Fibroblast of mammary gland (primary cell): ENCODE data around the gene TSNAXIP1.

Source experiments
- DNase-seq: peaks from one replicate; pipeline ENCODE4 v3.0.0-alpha.2; 2010; ENCODE audit warnings: low read depth
- H3K4me3 ChIP-seq: 2 replicates; pipeline ENCODE4 v1.5.1; 2011; ENCODE audit warnings: low read depth, mild to moderate bottlenecking, low read length, moderate library complexity; ENCODE audit not compliant: control insufficient read depth
- TF ChIP-seq, protein P1 (sequence below): conservative IDR thresholded peaks from 2 replicates; pipeline ENCODE4 v1.5.1; 2011; ENCODE audit warnings: low read depth, low read length, inconsistent platforms; ENCODE audit not compliant: control insufficient read depth, insufficient read depth

TSNAXIP1 gene

DNA sequence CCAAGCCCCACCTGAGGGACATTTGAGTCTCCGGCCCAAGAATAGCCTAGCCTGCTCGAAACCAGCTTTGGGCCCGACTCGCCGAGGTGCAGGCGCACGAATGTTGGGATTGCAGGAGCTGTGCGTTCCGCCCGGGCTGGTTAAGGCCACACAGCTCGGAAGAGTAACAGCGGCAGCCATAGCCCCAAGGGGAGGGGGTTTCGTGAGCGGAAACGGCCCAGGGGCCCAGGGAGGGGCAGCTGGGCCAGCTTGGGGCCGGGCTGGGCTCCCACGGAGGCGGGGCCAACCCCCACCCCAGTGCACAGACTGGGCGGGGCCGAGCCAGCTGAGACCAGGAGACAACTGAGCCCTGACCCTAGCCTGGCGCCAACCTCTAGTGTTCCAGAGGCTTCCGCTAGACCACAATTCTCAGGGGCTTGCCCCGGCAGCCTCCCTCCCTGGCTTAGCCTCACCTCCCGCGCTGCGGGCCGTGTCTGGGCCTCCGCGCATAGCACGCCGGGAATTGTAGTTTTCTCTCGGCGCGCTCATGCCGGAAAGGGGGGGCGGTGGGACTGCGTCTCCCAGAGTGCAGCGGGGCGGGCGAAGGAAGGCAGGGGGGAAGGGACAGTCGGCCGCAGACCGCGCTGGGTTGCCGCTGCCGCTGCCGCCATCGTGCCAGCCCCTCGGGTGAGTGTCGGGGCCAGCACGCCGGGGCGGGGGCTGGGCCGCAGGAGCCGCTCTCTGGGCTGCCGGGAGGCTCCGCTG, 39.8 kb downstream of the TSNAXIP1 start, which contains the start of gene NUTF2:
Gene NUTF2, plus strand, starts transcription at position 614 of the 744 bp plus-strand sequence. CDS start 18,198 bp downstream, outside the sequence.
- TF ChIP-seq, protein P1, sequence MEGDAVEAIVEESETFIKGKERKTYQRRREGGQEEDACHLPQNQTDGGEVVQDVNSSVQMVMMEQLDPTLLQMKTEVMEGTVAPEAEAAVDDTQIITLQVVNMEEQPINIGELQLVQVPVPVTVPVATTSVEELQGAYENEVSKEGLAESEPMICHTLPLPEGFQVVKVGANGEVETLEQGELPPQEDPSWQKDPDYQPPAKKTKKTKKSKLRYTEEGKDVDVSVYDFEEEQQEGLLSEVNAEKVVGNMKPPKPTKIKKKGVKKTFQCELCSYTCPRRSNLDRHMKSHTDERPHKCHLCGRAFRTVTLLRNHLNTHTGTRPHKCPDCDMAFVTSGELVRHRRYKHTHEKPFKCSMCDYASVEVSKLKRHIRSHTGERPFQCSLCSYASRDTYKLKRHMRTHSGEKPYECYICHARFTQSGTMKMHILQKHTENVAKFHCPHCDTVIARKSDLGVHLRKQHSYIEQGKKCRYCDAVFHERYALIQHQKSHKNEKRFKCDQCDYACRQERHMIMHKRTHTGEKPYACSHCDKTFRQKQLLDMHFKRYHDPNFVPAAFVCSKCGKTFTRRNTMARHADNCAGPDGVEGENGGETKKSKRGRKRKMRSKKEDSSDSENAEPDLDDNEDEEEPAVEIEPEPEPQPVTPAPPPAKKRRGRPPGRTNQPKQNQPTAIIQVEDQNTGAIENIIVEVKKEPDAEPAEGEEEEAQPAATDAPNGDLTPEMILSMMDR = no peak
- H3K4me3 ChIP-seq = peak within 1 kb of the TSS; percentile 88
- DNase-seq = peak; percentile 88

DNA sequence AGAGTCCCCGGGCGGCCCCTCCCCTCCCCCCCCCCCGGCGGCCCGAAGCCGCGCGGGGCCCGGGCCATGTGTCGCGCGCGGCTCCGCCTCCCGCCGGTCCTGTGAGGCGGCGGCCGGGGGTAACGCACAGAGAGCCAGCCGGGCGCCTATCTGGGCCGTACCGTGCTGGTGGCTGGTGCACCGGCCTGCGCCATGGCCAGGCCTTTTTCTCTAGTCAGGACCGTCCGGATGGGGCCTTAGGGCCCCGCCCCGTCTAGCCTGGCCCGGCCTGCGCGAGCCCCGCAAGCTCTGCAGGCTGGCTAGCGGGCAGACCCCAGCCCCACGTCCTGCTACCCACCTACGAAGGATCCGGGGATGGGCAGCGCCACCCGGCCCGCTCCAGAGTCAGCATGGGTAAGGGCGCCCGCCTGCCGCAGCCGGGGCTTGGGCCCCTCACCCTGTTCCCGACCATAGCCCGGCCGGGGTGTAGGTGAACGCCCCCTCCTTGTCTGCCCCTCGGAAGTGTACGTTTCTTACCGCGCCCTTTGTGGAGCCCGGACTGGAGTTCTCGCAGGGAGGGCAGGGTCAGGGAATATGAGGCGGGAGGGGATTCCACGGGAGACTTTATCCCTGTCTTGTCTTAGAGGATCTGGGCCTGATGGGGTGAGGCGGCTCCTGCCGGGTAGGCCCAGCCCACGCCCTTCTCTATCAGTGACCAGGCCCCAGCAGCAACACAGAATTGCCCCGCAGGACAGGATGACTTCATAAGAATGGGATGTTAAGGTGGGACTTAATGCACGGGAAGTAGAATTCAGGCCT, 40.6 kb downstream of the TSNAXIP1 start, which contains the start of gene CENPT:
Gene CENPT, minus strand, starts transcription at position 630 of the 798 bp plus-strand sequence. CDS start 13,834 bp downstream, outside the sequence.
- peak within 1 kb of the TSS; percentile 88 for H3K4me3 ChIP-seq
- peak; percentile 36 for DNase-seq
- TF ChIP-seq, protein P1 = no peak

DNA sequence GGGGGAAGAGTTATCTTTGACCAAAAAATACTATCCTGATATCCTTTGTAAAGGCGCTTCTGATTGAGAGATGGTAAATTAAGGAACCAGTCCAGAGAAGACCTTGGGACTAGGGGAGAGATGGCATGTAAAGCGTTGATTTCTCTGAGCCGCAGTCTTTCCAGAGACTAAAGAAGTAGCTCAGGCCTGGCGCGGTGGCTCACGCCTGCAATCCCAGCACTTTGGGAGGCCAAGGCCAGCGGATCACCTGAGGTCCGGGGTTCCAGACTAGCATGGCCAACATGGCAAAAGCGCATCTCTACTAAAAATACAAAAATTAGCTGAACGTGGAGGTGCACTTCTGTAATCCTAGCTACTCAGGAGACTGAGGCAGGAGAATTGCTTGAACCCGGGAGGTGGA, 41.4 kb downstream of the TSNAXIP1 start:
- peak overlapping the region; percentile 88 for H3K4me3 ChIP-seq

DNA sequence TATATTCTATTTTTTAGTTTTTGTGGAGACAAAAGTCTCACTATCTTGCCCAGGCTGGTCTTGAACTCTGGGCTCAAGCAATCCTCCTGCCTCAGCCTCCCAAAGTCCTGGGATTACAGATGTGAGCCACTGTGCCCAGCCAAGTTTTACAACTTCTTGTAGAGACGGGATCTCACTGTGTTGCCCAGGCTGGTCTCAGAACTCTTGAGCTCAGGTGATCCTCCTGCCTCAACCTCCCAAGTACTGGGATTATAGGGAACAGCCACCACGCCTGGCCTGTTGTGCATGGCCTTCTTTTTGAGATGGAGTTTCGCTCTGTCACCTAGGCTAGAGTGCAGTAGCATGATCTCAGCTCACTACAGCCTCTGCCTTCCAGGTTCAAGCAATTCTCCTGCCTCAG, 47.0 kb downstream of the TSNAXIP1 start:
- no peak for DNase-seq
- TF ChIP-seq, protein P1 = no peak
- H3K4me3 ChIP-seq = no peak overlapping the region

More for the DNA sequence above, 41.4 kb downstream of the TSNAXIP1 start:
- no peak for DNase-seq
- TF ChIP-seq, protein P1 = no peak

DNA sequence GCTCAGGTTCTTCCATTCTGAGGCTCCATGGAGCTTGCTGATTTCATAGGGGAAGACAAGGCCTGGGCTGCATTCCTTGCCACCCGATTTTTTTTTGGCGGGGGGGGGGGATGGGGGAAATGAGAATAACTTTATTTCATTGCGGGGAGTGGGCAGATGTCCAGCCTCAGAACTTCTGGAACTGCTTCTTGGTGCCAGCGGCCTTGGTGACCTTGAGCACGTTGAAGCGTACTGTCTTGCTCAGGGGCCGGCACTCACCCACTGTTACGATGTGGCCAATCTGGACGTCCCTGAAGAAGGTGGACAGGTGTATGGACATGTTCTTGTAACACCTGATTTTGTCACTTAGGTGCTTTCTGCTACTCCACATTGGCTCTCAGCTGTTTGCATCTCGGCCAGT, 49.1 kb downstream of the TSNAXIP1 start:
- TF ChIP-seq, protein P1 = no peak
- no peak for DNase-seq

DNA sequence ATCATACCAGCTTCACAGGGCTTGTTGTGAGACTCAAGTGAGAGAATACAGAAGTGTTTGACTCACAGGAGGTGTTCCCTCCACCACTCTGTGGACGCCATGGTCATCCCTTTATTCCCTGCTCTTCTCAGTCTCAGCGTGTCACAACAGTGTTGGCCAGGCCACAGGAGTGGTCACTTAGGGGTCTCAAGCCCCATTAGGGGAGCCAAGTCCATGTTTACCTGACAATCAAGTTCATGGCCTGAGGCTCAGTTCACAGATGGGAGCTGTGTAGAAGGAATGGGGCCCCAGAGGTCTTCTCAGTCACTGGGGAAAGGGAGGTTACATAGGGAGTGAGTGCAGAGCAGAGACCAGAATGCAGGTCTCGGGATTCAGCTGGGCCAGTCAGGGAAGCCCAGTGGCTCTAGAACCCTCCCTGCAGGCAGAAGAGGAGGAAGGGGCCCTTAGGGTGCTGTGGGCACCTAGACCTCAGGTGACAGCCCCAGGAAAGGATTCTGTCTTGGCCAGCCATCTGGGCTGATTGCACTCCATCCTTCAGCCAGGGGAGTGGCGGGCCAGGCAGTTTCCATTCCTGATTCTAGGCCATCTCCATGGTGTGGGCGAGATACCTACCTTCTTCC, 50.3 kb downstream of the TSNAXIP1 start:
- H3K4me3 ChIP-seq = no peak overlapping the region
- no peak for DNase-seq
- TF ChIP-seq, protein P1 = no peak

More for the DNA sequence above, 49.1 kb downstream of the TSNAXIP1 start:
- no peak overlapping the region for H3K4me3 ChIP-seq
